HG03108 (cell line): Measurements from ENCODE around the gene SLC18A3.
A peak's percentile ranks its signal among the peaks of the same experiment; 100 is the strongest.

Experiments
- ATAC-seq: cut with Tn5 transposase; IDR thresholded peaks from one replicate; pipeline ENCODE4 v1.9.1; 2021; ENCODE audit warnings: moderate library complexity; ENCODE audit not compliant: unreplicated experiment

The SLC18A3 gene

DNA sequence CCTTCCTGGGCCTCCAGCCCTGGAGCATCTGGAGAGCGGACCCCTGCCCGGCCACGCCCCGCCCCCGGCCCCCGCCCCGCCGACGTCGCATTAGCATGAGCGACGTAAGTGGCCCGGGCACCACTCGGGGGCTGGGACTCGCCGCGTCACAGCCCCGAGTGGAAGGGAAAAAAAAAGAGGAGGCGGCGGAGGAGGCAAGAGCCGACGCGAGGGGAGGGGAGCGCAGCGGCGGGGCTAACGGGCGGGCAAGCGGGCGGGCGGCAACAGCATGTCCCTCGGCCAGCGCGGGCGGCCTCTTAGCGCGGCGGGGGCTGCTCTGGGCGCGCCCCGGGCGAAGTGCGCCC is at the start of gene SLC18A3:
Gene SLC18A3 (plus strand): TSS at position 197 of the 344 bp plus-strand sequence. CDS start 431 bp downstream, outside the sequence.
- no peak for ATAC-seq

DNA sequence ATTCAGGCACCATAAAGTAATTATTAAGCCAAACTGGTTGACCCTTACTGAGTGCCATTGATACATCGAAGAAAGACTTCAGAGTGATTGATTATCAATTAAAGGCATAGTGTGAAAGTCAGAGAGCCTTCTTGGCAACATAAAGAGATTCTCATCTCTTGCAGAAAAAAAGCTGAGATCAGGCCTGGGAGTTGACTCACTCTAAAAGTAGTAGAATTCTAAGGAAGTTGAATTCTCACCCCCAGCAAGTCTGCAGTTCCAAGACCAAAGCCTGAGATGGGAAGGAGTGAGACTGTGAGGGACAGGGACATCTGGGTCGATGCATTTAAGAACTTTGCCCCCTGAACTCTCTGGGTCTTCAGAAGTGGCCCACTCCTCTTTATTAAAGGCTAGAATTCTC is 49.6 kb upstream of the SLC18A3 start:
- ATAC-seq = no peak

DNA sequence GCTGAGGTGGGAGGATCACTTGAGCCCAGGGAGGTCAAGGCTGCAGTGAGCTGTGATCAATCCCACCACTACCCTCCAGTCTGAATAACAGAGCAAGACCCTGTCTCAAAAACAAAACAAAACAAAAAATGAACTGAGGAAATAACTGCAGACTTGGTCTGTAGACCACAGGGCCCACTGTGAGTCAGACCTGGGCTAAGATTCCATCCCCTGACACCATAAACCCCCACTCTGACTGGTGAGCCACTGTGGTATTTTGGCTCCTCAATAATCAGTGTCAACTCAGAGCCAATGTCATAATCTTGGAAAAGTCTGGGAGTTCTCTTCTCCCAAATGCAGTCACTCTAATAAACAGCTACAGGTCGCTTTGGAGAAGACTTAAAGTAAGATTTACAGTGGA is 47.2 kb upstream of the SLC18A3 start:
- no peak for ATAC-seq

DNA sequence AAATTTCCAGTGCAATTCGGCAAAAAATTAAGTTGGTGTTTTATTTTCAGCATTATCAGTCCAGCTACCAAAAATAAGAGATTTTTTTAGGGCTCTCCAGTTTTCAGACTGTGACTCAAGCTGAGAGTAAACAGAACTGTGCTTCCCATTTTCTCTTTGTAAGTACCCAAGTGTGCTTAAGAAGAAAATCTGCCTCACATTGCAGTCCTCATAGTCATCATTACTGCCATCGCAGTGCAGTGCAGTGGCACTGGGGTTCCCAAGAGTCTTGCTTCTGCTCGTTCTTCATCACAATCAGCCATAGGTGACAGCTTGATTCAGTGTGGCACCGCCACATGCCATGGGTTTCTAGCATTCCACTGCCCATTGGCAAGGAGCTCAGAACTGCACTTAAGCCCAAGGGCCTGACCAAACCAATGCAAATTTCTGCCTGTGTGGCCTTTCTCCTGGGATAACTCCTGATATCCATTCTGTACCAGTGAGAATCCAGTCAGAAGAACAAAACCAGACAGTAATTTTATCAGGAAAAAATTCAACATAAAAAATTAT is 45.6 kb upstream of the SLC18A3 start:
- ATAC-seq = no peak

DNA sequence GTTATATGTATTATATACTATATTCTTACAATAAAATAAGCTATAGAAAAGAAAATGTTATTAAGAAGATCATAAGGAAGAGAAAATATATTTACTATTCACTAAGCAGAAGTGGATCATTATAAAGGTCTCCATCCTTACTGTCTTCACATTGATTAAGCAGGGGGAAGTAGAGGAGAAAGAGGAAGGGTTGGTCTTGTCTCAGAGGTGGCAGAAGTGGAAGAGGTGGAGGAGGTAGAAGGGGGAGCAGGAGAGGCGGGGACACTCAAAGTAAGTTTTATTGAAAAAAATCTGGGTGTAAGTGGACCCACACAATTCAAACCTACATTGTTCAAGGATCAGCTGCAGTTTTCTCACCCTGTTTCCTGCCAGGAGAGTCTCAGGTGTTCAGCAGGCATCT is 42.3 kb upstream of the SLC18A3 start:
- no peak for ATAC-seq

DNA sequence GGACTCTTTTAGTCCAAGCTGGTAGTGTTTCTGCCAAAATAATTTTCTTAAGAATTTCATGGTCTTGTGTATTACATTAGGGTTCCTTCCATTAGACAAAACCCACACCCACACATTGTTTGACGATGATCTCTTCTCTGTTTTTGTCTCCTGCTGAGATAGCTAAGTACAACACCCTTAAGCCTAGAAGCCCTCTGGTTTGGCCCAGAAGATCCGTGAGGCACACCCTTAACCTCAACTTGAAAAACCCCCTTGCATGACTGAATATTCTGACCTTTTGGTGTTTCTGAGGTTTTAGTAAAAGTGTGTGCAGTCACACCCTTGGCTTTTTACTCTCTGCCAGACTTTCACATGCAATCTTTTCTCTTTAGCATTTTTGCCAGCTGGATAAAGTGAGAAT is 41.9 kb upstream of the SLC18A3 start:
- ATAC-seq = peak; percentile 54

DNA sequence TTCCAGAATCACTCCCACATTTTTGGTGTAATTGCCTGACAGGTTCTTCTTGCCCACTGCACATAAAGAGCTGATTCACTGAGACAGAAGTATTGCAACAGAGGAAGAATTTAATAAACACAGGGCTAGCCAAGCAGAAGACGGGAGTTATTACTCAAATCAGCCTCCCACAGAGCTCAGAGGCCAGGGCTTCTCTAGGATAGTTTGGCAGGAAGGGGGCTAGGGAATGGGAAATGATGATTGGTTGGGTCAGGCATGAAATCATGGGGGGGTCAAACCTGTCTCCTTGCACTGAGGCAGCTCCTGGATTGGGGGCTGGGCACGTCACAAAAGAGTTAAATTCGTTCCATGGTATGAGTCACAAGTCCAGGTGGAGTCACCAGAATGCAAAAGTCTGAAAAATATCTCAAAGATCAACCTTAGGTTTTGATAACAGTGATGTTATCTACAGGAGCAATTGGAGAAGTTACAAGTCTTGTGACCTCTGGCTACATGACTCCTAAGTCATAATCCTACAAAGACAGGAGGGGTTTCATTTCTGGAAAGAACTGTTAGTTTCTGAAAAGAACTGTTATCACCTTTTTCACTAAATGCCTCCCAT is 41.0 kb upstream of the SLC18A3 start:
- no peak for ATAC-seq

DNA sequence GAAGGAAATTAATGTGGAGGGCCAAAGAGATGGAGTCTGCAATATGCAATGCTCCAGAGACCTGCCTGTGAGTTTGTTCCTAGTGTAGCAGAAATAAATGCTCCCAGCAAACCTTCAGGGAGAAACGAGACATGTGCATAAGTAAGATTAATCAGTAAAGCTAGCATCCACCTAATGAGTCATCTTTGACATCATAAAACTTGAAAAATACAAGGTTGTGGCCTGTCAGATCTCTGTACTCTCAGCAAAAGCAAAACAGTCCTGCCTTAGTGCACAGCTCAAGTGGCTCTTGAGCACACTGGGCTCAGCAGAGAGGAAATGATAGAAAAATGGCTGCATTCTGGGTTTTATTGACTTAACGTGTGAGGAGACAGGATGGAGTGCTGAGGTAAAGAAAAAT is 38.7 kb upstream of the SLC18A3 start:
- no peak for ATAC-seq

DNA sequence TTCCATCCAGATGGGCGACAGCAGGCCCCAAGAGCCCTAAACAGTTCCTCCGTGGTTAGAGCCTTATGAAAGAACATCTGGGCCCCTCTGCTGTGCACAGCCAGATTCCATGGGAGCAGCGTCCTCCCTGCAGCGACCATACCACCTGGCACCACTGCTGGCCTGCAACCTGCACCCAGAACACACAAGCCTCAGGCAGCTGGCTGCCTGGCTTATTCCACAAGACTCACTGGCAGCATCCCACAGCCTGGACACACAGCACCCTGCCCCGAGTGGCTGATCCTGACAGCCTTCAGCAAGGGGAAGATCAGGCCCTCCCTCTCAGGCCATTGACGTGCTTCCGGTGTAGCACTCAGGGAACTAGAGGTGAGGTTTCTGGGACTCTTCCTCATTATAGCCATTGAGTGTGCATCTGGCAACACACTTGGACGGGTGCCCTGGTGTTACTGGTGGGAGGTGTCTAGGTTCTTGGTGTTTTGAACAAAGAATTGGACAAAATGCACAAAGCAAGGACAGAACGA is 37.5 kb upstream of the SLC18A3 start:
- ATAC-seq = no peak

DNA sequence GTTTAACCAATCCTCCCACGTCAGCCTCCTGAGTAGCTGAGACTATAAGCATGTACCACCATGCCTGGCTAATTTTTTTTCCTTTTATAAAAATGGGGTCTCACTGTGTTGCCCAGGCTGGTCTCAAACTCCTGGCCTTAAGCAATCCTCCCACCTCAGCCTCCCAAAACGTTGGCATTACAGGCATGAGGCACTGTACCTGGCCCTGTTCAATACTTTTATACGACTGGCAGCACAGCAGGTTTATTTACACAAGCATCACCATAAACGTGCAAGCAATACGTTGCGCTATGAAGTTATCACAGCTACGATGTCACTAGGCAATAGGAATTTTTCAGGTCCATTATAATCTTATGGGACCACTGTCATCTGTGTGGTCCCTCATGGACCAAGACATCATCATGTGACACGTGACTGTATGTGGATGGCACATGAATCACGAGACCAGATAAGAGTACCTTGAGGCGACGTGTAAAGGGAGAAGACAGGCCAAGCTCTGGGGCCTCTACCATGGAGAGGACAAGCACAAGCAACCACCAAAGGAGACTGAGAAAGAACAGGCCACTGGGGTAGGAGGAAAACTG is 34.5 kb upstream of the SLC18A3 start:
- ATAC-seq = no peak

DNA sequence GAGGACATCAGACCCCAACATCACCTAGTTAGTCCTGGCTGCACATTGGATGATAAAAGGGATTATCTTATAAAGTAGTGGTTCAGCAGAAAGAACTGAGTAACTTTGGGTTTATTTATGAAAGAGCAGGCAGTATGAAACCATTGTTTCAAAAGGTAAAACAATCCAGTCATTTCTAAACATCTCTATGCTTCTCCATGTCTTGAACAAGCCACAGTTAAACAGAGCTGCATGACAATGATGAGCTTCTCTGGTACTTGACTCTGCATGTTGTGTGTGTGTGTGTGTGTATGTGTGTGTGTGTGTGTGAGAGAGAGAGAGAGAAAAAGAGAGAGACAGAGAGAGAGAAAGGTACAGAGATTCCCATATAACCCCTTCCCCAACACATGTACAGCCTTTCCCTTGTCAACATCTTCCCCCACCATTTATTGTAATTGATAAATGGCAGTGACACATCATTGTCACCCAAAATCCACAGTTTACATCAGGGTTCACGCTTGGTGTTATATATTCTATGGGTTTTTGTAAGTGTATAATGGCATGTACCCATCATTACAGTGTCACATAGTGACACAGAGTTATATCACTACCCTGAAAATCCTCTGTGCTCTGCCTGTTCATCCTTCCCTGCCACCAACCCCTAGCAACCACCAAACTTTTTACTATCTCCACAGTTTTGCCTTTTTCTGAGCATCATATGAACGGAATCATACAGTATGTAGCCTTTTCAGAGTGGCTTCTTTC is 32.8 kb upstream of the SLC18A3 start:
- no peak for ATAC-seq

DNA sequence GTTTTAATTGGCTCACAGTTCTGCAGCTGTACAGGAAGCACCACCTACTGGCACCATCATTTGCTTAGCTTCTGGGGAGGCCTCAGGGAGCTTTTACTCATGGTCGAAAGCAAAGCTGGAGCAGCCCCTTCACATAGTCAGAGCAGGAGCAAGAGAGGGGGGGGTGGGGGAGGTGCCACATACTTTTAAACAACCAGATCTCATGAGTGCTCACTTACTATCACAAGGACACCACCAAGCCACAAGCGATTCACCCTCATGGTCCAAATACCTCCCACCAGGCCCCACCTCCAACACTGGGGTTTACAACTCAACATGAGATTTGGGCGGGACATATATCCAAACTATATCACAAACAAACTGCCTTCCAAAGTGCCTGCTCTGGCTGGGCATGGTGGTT is 31.7 kb upstream of the SLC18A3 start:
- ATAC-seq = no peak

DNA sequence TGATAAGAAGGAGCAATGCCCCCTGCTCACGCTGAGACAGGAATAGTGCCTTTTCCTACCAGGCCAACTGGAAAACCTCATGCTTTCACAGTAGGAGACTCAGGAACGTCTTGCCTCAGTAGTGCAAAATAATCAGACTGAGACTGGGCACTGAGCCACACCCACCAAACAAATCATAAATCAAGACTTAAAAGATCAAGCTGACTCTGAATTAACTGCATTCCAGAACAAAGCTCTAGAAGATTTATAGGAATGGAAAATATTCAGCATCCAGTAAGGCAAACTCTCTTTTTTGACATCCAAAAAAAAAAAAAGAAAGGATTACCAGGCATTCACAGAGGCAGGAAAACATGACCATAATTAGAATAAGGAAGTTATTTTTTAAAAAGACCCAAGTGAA is 30.5 kb upstream of the SLC18A3 start:
- ATAC-seq = no peak

DNA sequence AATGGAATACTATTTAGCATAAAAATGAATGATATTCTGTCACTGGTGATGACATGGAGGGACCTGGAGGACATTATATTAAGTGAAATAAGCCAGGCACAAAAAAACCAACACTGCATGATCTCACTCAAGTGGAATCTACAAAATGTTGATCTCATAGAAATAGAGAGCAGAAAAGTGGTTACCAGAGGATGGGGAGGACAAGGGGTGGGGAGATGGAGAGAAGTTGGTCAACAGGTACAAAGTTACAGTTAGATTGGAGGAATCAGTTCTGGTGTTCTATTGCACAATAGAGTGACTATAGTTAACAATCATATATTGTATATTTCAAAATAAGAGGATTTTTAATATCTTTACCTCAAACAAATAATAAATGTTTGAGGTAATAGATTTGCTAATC is 24.7 kb upstream of the SLC18A3 start:
- ATAC-seq = no peak

DNA sequence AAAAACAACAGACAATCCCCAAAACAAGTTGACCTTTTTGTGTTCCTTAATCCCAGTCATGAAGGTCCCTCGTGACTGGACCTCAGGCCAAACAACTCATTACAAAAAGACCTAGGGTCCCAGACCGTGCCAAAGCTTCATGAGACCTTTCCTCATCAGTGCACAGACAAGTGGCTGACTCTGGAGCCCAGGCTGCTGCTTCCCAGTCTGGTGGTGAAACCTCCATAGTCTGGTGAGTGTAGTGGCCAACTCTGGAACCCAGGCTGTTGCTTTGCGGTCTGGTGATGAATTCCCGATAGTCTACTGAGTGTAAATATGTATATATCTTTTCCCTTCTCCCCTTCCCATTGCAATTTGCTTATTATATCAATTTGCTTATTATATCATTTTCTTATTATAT is 22.1 kb upstream of the SLC18A3 start:
- no peak for ATAC-seq

DNA sequence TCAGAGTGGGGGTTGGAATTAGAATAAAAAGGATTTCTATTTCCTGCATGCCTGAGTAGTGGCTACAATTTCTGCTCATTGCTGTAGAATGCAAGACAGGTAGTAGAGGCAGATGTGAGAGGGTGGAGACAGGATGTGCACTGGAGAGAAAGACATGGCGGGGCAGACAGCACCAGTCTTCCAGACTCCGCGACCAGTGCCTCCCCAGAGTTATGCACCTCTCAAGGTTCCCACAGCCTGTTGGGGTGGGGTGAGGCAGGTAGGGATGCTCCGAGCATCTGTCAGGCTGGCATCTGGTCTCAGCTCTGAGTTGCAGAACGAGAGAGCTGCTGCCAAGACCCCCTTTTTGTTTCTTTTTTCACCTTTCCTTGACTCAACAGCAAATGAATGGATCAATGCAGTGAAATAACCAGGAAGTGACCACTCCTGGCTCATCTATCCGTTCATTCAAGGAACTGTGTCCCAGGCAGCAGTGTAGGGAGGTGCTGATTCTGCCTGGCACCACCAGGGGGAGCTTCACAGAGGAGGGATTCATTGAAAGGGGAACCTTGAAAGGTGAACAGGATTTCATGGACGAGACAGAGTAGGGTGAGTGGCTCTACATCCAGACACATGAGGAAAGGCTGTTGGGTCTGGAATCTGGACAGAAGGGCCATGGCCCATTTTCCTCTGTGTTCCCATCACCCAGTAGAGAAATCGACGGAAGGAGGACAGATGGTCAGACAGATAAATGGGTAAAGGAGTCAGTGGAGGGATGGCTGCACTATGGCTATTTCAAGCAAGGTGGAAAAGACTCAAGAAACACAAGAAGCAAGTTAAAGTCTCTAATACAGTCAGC is 17.2 kb upstream of the SLC18A3 start:
- peak; percentile 49 for ATAC-seq

DNA sequence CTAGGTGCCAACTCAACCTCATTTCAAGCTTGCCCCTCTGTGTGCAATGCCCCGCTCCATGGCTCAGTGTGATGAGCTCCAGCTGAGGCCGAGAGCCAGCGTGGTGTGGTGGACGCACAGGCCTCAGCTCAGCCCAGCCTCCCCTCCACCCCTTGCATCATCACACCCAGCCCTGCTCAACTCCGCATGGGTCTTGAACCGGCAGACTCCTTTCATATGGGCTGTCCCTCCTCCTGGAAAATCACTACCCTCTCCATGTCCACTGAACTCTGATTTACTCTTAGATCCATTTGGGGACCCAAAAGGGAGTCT is 16.6 kb upstream of the SLC18A3 start:
- no peak for ATAC-seq

DNA sequence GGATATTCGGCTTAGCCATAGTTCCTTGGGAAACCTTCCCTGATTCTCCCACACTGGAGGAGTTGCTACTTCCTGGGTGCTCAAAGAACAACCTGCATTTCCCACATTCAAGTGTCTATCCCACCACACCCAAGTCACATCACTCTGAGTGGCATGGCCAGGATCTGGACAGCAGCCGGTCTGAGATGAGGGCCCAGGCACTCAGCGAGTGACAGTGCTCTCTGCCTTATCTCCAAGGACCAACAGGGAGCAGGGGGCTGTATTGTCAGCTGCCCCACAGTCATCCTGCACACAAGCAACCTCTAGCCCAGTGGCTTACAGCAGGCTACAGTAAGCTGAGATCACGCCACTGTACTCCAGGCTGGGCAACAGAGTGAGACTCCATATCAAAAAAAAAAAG is 16.1 kb upstream of the SLC18A3 start:
- ATAC-seq = no peak

DNA sequence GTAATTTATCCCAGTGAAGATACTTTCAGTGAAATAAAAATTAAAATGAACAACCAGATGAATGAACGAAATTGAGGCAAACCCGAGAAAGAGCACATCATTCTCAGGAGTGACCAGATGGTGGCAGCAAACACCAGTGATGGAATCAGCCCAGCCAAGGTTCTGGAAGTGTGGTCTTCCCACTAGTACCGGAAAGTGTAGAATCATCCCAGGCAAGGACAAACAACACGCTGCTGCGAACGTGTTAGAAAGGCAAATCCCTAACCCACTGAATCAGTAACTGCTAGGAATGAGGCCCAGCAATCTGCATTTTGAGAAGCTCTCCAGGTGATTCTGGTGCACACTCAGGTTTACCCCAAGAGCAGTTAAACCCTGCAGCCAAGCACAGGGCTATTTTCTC is 15.5 kb upstream of the SLC18A3 start:
- no peak for ATAC-seq

DNA sequence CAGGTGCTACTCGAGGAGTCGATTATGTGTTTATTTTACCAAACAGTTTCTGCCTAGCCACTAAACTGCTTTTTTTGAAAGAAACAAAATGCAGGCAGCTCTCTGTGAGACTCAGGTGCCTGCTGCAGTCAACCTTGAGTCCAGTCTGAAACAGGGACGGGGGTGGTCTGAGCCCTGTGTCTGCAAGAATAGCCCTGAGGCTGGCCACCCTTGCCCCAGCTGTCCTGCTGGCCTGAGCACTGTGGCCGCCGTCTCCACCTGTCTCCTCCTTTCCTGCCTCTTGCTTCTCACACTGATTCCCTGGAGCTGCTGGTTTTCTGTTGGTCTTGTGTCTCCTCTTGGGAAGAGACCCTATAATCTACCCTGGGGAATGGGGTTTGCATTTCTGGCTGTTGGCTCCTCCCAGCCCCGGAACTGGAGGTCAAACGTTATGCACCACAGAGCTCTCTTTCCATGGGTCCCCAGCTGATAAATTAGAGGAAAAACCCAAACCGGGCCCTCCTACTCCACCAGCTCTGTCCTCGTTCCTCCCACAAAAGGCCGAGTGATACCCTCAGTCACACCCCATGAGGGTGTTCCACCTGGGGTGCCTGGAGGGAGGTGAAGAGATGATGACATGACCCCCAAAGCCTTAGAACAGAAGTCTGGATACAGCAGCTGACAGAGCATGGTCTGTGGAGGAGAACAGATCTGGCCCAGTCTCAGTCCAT is 15.0 kb upstream of the SLC18A3 start:
- ATAC-seq = no peak
